OCI-LY7 (cell line): ENCODE data around the gene MT3.

Experiments
- CTCF ChIP-seq: fragments of 200-600 bp; sonication (generic); conservative IDR thresholded peaks from 2 replicates; pipeline ENCODE4 v1.5.1; 2014; ENCODE audit warnings: mild to moderate bottlenecking, antibody characterized with exemption, low read length, moderate library complexity, mixed read lengths
- EZH2phosphoT487 ChIP-seq: fragments of 200-600 bp; sonication (generic); IDR thresholded peaks from 2 replicates; pipeline ENCODE4 v1.6.1; 2018; ENCODE audit warnings: low read depth, borderline replicate concordance, mild to moderate bottlenecking, mixed run types, antibody characterized with exemption, low read length, moderate library complexity, mixed read lengths

- TF ChIP-seq CTCF (no peak), EZH2phosphoT487 (no peak)
Measured at GRCh38 chr16:56625140-56625942, 36.0 kb downstream of the MT3 start, which contains the start of gene MT1E.
